ENCODE data around the gene AGPS.
"Not testable (repeated sequence)": the region's sequence is repeated elsewhere in the genome, so short reads cannot be mapped to it uniquely, and the experiment has no call there.

AGPS gene

DNA sequence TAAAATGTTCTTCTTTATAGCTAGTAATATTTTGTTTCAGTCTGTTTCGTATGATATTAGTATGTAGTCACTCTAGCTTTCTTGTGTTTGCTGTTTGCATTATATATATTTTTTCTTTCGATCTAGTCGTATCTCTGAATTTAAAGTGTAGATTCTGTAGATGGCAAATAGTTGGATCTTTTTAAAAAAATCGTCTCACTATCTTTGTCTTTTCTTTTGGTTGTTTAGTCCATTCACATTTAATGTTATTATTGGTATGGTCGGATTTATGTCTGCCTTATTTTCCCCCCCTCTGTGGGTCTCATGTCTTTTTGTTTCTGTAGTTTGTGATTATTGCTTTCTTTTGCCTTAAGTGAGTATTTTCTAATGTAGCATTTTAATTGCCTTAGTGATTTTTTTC lies 84.3 kb downstream of the AGPS start:
- DNase-seq, result no peak

DNA sequence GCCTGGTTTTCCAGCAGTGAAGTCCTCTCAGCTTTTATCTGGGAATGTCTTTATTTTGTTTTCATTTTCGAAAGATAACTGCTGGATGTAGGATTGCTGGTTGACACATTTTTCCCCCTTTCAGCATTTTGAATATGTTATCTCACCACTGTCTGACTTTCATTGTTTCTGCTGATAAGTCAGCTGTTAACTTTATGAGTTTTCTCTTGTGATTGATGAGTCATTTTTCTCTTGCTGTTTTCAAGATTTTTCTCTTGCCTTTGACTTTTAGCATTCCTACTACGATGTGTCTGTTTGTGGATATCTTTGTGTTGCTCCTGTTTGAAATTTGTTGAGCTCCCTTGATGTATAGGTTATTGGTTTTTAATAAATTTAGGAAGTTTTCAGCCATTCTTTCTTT lies 85.5 kb downstream of the AGPS start:
- DNase-seq, result no peak

DNA sequence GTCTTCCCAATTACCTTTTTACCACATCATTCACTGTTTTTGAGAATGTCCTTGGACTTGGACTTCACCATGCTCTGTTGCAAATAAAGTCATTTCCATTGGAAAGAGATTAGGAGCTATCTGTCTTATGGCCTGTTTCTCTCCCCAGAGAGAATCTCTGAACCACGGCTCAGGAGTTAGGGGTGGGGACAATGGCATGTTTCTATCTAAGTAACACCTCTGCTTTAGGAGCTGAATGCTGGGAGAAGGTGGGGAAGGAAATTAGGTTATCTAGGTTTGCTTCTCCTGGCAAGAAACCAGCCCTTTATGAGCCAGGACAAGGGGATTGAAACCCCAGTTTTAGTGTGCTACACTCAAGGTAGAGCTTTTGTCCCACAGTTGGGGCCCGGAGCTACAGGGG lies 86.3 kb downstream of the AGPS start:
- no peak for DNase-seq

DNA sequence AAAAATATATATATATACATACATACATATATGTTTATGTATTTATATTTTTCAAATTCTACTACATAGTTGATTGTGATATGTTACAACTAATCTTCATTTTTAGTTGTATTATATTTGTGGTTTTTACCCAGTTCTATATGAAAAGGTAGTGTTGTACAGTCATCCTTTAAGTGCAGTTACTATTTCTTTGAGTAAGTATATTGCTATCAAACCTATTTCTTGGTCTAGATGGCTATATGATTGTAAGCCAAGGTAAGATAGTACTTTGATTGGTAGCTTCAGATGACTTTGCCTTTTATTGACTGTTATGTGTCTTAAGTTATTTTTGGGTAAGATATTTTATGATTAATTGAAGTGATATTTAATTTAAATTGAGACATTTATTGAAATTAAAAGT lies 89.6 kb downstream of the AGPS start:
- DNase-seq, result no peak

DNA sequence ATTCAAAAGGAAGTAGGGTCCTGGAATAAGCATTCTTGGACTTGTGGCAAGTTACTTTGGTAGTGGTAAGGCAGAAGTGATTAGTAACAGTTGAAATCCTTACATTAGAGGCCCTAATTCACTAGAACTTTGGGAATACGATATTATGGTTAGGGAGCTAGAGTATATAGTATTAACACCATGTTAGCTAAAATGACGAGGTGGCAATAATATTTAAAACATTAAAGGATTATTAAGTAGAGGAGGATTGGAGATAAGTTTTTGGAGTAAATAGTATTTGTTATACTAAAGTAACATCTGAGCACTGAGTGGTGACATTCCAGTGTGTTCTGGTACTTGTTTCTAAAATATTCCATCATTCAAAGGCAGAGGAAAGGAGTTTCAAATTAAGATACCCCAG lies 91.0 kb downstream of the AGPS start:
- DNase-seq, result no peak

DNA sequence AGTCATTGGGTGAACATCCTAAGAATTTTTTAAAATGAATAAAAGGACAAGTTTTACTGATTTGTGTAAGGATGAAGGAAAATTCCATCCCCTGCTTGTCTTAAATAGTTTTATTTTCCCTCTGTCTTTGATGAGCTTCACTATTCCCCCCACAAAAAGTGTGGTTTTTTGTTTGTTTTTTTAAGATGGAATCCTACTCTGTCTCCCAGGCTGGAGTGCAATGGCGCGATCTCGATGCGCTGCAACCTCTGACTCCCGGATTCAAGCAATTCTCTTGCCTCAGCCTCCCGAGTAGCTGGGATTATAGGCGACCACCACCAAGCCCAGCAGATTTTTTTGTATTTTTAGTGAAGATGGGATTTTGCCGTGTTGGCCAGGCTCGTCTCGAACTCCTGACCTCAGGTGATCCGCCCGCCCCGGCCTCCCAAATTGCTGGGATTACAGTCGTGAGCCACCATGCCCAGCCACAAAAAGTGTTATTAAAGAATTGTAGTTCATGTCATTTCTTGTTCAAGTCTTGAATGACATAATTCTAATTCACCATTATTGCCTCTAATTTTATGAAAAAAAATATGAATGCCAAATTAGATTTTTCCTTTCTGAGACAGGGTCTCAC lies 91.7 kb downstream of the AGPS start:
- DNase-seq, result no peak

DNA sequence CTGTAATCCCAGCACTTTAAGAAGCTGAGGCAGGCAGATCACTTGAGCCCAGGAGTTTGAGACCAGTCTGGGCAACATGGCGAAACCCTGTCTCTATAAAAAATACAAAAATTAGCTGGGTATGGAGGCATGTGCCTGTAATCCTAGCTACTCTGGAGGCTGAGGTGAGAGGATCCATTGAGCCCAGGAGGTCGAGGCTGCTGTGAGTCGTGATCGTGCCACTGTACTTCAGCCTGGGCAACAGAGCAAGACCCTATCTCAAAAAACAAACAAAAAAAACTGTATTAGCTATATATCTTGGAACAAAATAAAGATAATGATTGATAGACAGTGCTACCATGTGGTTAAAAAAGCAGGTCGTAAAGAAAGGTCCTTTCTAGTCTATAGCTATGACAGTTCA lies 93.1 kb downstream of the AGPS start:
- DNase-seq, result not testable (repeated sequence)

DNA sequence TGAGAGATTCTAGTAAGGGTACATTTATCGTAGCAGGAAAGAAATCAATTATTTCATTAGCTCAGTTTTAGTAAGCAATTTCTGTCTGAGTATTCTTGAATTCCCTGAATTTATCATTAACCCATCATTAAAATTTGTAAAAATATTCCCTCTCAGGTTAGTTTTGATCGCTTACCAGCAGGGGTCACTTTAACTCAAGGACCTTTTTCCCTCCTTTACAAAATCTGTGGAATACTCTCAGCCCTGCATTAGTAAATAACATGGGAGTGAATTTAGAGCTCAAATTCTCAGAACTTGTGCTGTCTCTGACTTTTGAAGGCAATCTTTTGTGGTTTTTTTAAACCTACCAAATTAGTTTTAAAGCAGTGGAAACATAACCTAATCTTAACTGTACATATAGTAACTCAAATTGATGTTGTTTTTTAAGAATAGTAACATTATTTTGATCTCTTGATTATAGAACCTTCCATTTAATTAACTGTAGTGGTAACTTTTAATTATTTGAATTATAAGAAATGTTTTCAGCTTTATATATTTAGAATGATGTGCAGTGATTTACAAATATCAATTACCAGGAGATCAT lies 97.2 kb downstream of the AGPS start:
- DNase-seq, result peak; percentile 75

DNA sequence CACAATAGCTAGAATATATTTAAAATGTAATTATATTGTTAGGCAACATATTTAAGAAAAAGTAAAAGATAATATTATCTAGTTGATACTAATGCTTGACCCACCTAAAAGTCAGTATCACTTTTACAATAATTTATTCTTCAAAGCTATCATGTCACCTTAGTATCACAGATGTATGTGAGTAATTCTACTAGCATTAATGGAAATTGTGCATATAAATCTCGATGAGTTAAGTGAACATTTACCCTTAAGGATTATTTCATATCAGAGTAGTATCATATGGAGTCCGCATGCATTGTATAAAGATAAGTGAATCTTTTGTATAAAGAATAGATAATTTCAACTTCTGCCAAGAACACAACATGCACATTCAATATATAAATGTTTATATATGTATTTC lies 103.4 kb downstream of the AGPS start:
- no peak for DNase-seq

DNA sequence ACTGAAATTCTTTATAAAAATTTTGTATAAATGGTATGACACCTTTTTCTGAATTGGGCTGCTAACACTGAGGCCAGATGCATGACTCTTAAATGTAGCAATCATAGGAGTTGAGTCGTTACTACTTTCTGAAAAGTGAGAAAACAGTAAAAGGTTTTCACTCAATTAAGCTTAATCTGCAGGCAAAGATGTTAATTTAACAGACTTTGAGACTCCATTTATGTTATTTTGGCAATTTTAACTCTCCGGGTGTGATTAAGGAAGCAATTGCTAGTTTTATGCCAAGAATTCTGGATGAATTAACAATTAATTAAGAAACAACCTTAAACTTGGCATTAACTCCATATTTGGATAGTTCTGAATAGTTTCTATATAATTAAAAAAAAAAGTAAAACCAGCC lies 104.3 kb downstream of the AGPS start:
- no peak for DNase-seq

DNA sequence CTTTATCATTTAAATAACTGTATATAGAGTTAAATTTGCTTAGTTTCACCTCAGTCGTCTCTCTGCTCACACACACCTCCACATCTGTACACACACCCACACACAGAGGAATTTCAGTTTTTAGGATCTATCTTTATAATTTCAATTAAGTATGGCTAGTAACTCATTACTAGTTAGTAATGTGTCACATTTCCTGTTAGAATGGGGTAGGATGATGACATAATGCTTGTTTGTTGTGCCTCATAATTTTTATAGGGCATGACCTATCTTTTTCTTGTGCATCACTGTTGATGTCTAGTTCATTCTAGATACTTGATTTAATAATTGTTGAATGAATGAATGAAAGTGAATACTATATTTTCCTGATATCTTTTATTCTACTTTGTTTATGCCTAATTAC lies 108.6 kb downstream of the AGPS start:
- DNase-seq, result no peak

DNA sequence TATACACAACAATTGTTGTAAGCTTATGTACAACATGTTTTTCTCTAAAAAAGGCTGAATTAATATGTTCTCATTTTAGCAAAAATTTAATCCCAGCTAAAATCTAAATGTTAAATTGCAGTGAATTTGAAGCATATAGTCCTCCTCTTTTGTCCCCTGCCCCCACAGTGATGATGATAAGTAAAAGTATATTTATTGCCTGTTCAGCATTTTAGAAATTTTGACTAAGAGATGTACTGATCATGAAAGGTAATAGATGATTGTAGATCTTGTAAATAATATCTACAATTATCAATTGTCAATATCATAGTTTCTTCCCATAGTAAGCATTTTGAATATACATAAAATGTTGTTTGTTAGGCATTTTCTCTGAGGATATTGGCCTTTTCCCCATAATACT lies 113.9 kb downstream of the AGPS start:
- no peak for DNase-seq

DNA sequence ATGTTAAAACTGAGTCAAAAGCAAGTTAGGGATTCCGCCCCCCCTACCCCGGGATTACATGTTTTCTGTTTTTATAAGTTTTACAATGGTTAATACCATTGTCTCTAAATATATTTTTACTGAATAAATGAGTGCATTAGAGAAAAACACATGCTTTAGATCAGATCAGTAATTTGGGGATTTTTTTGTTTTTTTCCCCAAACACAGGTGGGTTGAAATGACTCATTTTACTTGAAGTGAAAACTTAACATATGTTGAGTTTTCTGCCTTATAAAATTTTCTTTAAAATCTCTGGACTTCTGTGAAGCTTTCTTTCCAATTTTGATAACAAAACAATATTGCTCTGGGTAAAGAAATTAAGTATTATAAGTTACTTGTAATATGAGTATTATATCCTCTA lies 114.4 kb downstream of the AGPS start:
- DNase-seq, result no peak

DNA sequence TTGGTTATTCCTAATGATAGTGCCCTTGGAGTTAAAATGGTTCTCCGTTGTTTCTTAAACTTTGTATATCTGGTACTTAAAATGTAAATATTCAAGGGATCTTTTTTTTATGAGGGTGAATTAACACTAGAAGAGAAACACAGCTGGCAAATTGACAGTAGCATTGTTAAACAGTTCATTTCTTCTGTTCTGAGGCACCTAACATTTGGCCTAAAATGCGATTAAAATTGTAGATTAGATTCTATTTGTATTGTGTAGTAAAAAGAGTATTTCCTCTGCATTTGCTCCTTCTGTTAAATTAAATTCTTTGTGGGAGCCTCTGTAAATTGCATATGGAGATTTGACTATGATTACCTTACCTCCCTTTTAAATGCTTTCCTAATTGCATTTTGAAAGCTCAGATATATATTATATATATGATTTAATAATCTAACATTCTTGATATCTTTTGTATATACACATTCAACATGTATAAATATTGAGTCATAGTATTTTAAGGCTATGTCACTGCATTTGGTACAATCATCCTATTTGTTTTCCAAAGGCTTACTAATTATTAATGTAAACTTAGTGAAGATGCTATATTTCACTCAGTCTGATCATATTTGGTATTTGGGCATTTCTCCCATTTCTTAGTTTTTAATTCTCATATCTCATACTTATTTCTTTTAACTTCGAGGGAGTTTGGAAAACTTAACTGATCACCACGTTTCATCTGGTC lies 124.4 kb downstream of the AGPS start:
- no peak for DNase-seq

DNA sequence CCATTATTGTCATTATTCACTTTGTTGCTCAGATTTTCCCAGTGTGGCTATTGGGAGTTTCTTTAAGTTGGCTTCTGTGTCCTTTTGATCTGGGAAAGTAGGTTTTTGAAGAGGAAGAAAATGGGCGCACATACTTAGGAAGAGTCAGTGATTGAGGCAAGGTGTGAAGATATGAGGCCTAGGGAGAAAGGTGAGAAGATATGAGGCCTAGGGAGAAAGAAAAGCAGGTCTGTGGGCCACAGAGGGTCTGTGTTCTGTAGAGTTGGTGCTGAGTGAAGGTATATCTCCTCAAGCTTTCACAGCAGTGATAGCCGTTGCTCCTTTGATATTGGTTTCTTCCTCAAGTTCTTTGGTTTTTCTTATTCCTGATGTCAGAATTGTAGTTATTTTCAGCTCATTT lies 126.2 kb downstream of the AGPS start:
- no peak for DNase-seq

DNA sequence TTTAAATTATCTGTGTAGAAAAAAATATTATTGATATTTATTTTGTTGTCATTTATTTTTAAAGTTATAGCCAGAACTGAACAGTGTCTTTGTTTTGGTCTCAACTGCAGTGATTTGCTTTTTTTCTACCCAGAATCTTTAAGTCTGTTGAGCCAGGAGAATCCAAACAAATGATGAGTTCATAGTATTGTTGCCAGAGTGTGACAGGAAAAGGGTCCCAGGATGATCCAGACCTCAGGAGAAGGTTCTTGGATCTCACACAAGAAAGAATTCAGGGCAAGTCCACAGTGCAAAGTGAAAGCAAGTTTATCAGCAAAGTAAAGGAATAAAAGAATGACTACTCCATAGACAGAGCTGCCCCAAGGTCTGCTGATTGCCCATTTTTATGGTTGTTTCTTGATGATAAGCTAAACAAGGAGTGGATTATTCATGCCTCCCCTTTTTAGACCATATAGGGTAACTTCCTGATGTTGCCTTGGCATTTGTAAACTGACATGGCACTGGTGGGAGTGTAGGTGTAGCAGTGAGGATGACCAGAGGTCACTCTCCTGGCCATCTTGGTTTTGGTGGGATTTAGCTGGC lies 127.1 kb downstream of the AGPS start:
- no peak for DNase-seq

DNA sequence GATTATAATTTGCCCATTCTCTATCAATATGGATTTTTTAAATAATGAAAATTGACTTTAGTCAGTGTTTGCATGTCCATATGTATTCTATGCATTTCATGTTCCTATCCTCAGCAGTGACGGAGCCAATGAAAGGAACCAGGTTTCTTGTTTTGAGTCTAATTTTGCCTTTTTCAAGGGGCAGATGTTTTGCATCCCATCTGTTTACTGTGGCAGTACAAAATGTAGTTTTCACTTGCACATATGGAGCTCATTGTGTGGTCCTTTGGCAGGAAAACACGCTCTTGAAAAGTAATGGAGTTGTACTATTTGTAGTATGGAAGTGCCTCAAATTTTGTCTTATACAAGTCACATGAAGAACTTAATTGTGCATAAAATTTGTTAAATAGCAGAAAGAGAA lies 127.8 kb downstream of the AGPS start:
- DNase-seq, result no peak

DNA sequence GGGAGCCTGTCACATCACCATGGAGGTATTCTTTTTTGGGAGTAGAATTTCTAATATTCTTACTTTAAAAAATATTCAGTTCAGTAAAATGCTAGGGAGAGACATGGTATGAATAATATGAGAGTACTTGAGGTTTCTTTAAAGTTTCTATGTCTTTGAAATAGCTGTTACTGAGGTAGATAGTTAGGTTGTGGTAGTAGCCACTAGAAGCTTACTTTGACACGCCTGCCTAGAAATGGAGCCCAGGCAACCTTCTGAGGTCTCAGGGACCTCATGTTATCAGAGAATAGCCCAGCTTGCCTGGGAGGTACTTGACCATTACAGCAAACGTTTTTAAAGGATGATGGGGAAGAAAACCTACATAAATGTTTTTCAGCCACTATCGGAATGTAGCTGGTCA lies 131.2 kb downstream of the AGPS start:
- DNase-seq, result no peak

DNA sequence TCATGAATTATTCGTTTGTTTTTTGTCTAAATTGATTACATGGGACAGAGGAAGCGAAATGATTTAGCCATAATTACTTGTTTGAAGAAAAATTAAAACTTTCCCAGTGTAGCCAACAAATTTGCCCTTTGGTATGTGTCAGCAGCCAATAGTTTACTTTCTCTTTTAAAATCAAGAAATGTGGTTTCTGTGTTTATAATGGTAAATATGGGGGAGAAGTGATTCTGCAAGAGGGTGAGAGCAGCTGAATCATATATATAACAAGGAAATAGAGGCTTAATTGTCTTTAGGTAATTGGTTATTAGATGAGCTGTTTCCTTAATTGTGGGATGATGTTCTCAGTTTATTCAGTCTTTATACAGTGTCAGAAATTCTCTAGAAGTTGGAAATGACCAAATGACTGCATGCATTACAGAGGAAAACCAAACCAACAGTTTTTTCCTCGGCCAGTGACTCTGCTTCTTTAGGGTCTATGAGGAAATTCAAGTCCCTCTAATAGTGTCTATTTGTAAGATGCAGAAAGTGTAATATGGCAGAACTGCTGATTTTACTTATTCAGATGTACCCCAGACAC lies 132.9 kb downstream of the AGPS start:
- no peak for DNase-seq

DNA sequence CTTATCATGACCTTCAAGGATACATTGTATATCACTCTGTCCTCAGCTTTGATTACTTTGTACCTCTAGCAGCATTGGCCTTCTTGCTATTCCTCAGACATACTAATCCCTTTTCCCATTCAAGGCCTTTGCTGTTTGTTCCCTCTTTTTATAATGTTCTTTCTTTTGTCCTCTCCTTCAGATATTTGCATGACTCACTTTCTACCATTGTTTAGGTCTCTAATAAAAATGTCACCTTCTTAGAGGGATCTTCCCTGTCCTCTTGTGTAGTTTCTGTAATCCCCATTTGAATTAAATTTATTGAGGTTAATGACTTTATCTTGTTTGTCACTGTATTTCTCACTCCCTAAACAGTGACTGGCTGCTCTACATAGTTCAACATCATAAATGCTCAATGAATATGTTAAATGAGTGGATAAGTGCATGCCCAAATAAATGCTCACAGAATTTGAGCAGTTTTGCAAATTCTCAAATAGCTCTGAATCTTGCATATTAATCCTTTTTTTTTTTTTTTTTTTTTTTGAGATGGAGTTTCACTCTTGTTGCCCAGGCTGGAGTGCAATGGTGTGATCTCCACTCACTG lies 135.9 kb downstream of the AGPS start:
- no peak for DNase-seq

DNA sequence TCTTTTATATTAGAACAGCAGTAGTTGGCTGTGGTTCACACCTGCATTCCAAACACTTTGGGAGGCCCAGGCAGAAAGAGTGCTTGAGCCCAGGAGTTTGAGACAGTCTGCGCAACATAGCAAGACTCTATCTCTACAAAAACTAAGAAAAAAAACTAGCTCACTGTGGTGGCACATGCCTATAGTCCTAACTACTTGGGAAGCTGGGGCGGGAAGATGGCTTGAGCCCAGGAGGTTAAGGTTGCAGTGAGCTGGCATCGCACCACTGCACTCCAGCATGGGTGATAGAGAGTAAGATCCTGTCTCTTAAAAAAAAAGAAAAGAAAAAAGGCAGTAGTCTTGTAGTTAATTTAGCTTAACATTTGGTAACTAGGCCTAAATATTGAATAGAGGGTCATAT lies 136.6 kb downstream of the AGPS start:
- no peak for DNase-seq

DNA sequence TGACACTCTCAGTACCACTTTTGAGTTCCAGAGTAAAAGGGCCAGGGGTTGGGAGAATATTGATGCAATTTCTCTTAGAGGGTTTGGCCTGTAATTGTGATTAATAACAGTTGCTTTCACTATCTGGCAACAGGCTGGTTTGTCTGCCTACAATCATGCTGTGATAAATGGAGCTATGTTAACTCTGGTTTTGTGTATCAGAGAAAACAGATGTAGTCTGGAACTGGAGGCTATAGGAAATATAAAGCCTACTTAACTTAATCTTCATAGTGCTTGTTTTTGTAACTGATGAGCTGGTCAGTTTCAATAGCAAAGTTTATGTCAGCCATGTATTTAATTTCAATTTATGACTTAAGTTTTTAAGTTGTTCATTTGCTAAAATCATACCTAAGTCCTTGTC lies 138.0 kb downstream of the AGPS start:
- peak; percentile 29 for DNase-seq

DNA sequence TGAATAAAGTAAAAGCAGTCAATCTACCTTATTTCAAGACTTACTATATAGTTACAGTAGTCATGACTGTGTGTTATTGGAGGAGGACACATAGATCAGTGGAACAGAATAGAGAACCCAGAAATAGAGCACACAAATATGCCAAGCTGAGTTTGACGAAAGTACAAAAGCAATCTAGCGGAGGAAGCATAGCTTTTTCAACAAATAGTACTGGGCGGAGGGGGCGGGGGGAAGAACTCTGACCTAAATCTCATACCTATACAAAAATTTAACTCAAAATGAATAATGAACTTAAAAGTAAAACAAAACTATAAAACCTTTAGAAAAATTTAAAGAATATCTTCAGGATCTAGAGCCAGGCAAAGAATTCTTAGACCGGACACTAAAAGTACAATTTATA lies 139.1 kb downstream of the AGPS start:
- DNase-seq, result no peak

DNA sequence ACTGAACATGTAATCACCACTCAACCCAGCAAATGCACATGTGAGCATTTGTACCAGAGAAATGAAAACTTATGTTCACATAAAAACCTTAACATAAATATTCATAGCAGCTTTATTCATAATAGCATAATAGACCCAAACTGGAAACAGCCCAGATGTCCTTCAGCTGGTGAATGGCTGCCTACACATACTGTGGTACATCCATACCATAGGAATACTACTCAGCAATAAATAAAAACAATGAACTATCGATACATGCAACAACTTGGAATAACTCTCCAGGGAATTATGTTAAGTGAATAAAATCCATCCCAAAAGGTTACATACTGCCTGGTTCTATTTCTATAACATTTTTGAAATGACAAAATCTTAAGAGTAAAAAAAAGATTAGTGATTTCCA lies 140.0 kb downstream of the AGPS start:
- no peak for DNase-seq
